B cell (primary cell): Measurements from ENCODE around the gene SLC7A11. TPM values are rescaled to one million over a fixed set of nuclear protein-coding genes. Genes with fewer than 3 reads are reported as not detected.

ENCODE experiments used
- ATAC-seq: fragments of 200-7000 bp; cut with Tn5 transposase; one replicate; pipeline ENCODE4 v1.10.0; 2021; ENCODE audit warnings: low read depth, mild to moderate bottlenecking, moderate number of reproducible peaks, moderate library complexity
- CTCF ChIA-PET: fragments of 350-600 bp; sonication (Branson Sonifier 250); formaldehyde crosslinking; loops from one replicate; lab custom pipeline; 2021; ENCODE audit warnings: antibody characterized with exemption, inconsistent platforms; lab: Charles Lee
- POLR2A ChIA-PET: fragments of 350-600 bp; sonication (Branson Sonifier 250); formaldehyde crosslinking; loops from one replicate; lab custom pipeline; 2021; ENCODE audit warnings: antibody characterized with exemption; lab: Charles Lee
- DNase-seq: peaks from one replicate; pipeline ENCODE4 v3.0.0; 2013
- H2AFZ ChIP-seq: 2 replicates; pipeline ENCODE4 v1.6.1; 2012; ENCODE audit warnings: mild to moderate bottlenecking, low read depth, low read length; ENCODE audit not compliant: insufficient read depth, poor library complexity, severe bottlenecking
- H3K27ac ChIP-seq, 2 donors: 1 replicate in 1 of 2; 2 replicates in 1 of 2; pipeline ENCODE4 v1.5.1; 2012 to 2013; ENCODE audit warnings: low read length in 2 of 2, mild to moderate bottlenecking in 2 of 2, moderate library complexity in 1 of 2
- H3K27me3 ChIP-seq, 4 experiments: fragments of 200-600 bp in 1 of 4; sonication (generic) in 1 of 4; replicated peaks in 1 of 4; 1 replicate in 2 of 4; 2 replicates in 2 of 4; pipeline versions ENCODE4 v1.6.1 to v1.7.0; 2013 to 2016; ENCODE audit warnings: low read length in 3 of 4, mild to moderate bottlenecking in 2 of 4, mixed read lengths in 1 of 4, moderate library complexity in 1 of 4; ENCODE audit not compliant: insufficient read depth in 4 of 4, control insufficient read depth in 3 of 4; ENCODE audit errors: control extremely low read depth in 1 of 4
- H3K36me3 ChIP-seq, 2 experiments: replicated peaks in 1 of 2; 1 replicate in 1 of 2; 2 replicates in 1 of 2; pipeline versions ENCODE4 v1.6.1 to v1.7.1; 2013; ENCODE audit warnings: low read length in 1 of 2; ENCODE audit not compliant: insufficient read depth in 2 of 2, control insufficient read depth in 1 of 2; ENCODE audit errors: control extremely low read depth in 1 of 2, extremely low read depth in 1 of 2
- H3K4me1 ChIP-seq, 2 donors: fragments of 200-600 bp in 1 of 2; sonication (generic) in 1 of 2; 1 replicate in 1 of 2; 2 replicates in 1 of 2; pipeline versions ENCODE4 v1.5.1 to v1.6.1; 2013 to 2017; ENCODE audit warnings: low read length in 2 of 2; ENCODE audit not compliant: control insufficient read depth in 2 of 2, insufficient read depth in 2 of 2
- H3K4me2 ChIP-seq: replicated peaks from 2 replicates; pipeline ENCODE3; 2012; ENCODE audit warnings: mild to moderate bottlenecking, low read depth, low read length; ENCODE audit not compliant: poor library complexity, severe bottlenecking
- H3K4me3 ChIP-seq, 5 experiments: fragments of 200-600 bp in 1 of 5; sonication (generic) in 1 of 5; 1 replicate in 3 of 5; 2 replicates in 2 of 5; pipeline versions ENCODE4 v1.5.1 to v1.7.0; 2011 to 2016; ENCODE audit warnings: low read length in 4 of 5, mild to moderate bottlenecking in 4 of 5, low read depth in 2 of 5, control low read depth in 1 of 5, moderate library complexity in 1 of 5; ENCODE audit not compliant: insufficient read depth in 1 of 5; ENCODE audit errors: control extremely low read depth in 1 of 5, extremely low read depth in 1 of 5
- H3K79me2 ChIP-seq: fragments of 200-600 bp; sonication (generic); one replicate; pipeline ENCODE4 v1.6.0; 2016; ENCODE audit warnings: low read length; ENCODE audit not compliant: control insufficient read depth, insufficient read depth
- H3K9ac ChIP-seq: fragments of 200-600 bp; sonication (generic); 2 replicates; pipeline ENCODE4 v1.6.1; 2017; ENCODE audit warnings: mild to moderate bottlenecking, low read length, moderate library complexity
- H3K9me3 ChIP-seq, 3 donors: one replicate each; pipeline versions ENCODE4 v1.6.1 to v1.7.1; 2013; ENCODE audit warnings: low read length in 2 of 3; ENCODE audit not compliant: control insufficient read depth in 2 of 3, insufficient read depth in 1 of 3; ENCODE audit errors: control extremely low read depth in 1 of 3
- H4K20me1 ChIP-seq: 2 replicates; pipeline ENCODE4 v1.6.0; 2012; ENCODE audit warnings: mild to moderate bottlenecking, low read length; ENCODE audit not compliant: insufficient read depth, control insufficient read depth, poor library complexity, severe bottlenecking
- H3K27ac Mint-ChIP-seq: one replicate; pipeline ENCODE4 v1.8.0; 2021; ENCODE audit warnings: mixed read lengths
- H3K27me3 Mint-ChIP-seq: one replicate; pipeline ENCODE4 v1.8.0; 2021; ENCODE audit warnings: mixed read lengths
- H3K4me1 Mint-ChIP-seq: one replicate; pipeline ENCODE4 v1.8.0; 2021; ENCODE audit warnings: mixed read lengths
- H3K4me3 Mint-ChIP-seq: one replicate; pipeline ENCODE4 v1.8.0; 2021; ENCODE audit warnings: mixed read lengths
- H3K9me3 Mint-ChIP-seq: one replicate; pipeline ENCODE4 v1.8.0; 2022; ENCODE audit warnings: mixed read lengths; ENCODE audit not compliant: insufficient read depth
- CTCF ChIP-seq: fragments of 200-600 bp; IDR thresholded peaks from one replicate; pipeline ENCODE4 v1.8.0; 2022; ENCODE audit warnings: antibody characterized with exemption, mild to moderate bottlenecking
- EZH2 ChIP-seq: IDR thresholded peaks from 2 replicates; pipeline ENCODE4 v1.6.1; 2012; ENCODE audit warnings: borderline replicate concordance, low read depth, mild to moderate bottlenecking, moderate library complexity, low read length; ENCODE audit not compliant: insufficient read depth, poor library complexity, severe bottlenecking
- WGBS: methylation state at CpG from one replicate; pipeline ENCODE4 v1.1.5; 2013; ENCODE audit warnings: missing lambda C conversion rate; ENCODE audit not compliant: insufficient coverage; 5-methylcytosine and 5-hydroxymethylcytosine counted together
- intact Hi-C: fragments of 100-400 bp; cut with micrococcal nuclease; formaldehyde crosslinking; loops from one replicate; pipeline ENCODE4 v1.10.0; 2022
- polyA plus RNA-seq: library from polyadenylated mRNA; depleted of rRNA; stranded (reverse); fragments of >200 nt; gene quantifications from 2 replicates; pipeline ENCODE4 v1.2.3, GENCODE V29; 2012
- total RNA-seq, 2 donors: library from RNA; stranded (reverse); fragments of 120-200 nt in 1 of 2; gene quantifications; 1 replicate in 1 of 2; 2 replicates in 1 of 2; pipeline versions ENCODE4 v1.2.3 to v1.2.4, GENCODE V29; 2013 to 2022

The SLC7A11 gene
- total and polyA plus RNA-seq, 2 donors (not counting 1 experiment from before 2014, with no cell fraction given): 0.01 to 0.22 TPM

GRCh38 chr4:138115053-138115452 is 127.1 kb downstream of the SLC7A11 start:
- CTCF ChIA-PET: interaction anchor here (1.7 to 2.3 kb wide), 2 partner anchors 25 to 79 kb away, joined by 4 to 7 read pairs; no protein-coding TSS in a partner anchor
- intact Hi-C loops: no loop called here
- H3K27me3 Mint-ChIP-seq: no peaks in the 10 kb centered on the region
- no peak overlapping the region for H3K9ac ChIP-seq
- DNase-seq (no peak), ATAC-seq (no peak)
- H3K27me3 ChIP-seq: no peaks in the 10 kb centered on the region
- H3K4me1 Mint-ChIP-seq: peaks cover 32% of the 10 kb centered on the region
- H3K4me3 ChIP-seq: no peak overlapping the region
- peak overlapping the region; percentile 1 for H3K4me3 Mint-ChIP-seq
- no CpG with 5 or more reads among the region's 2 CpGs for WGBS
- peaks cover 24 to 25% of the 10 kb centered on the region in 2 donors for H3K4me1 ChIP-seq
- H3K27ac ChIP-seq: peak overlapping the region in 1 of 2 donors; percentile 22
- H3K27ac Mint-ChIP-seq: peak overlapping the region; percentile 71
- H3K9me3 Mint-ChIP-seq: no peaks in the 10 kb centered on the region
- no peaks in the 10 kb centered on the region for H3K79me2 ChIP-seq
- H2AFZ ChIP-seq: peak overlapping the region; percentile 44
- H4K20me1 ChIP-seq: no peaks in the 10 kb centered on the region
- POLR2A ChIA-PET: no interaction called here
- TF ChIP-seq CTCF (no peak), EZH2 (no peak)
- peak overlapping the region; percentile 44 for H3K4me2 ChIP-seq
- H3K9me3 ChIP-seq: peaks cover 0 to 2% (median 0%) of the 10 kb centered on the region in 3 donors
- H3K36me3 ChIP-seq: no peaks in the 10 kb centered on the region

- no peaks in the 10 kb centered on the region for H3K9me3 Mint-ChIP-seq
- H2AFZ ChIP-seq: no peak overlapping the region
- H3K4me3 ChIP-seq: no peak overlapping the region
- H3K36me3 ChIP-seq: no peaks in the 10 kb centered on the region
- no peaks in the 10 kb centered on the region for H3K27me3 Mint-ChIP-seq
- H3K4me3 Mint-ChIP-seq: peak overlapping the region; percentile 50
- CTCF ChIA-PET: interaction anchor here (1.7 to 2.3 kb wide), 2 partner anchors 24 to 79 kb away, joined by 4 to 7 read pairs; no protein-coding TSS in a partner anchor
- intact Hi-C loops: no loop called here
- H3K9me3 ChIP-seq: peaks cover 0 to 2% (median 0%) of the 10 kb centered on the region in 3 donors
- H3K79me2 ChIP-seq: no peaks in the 10 kb centered on the region
- WGBS: 0% methylated on average over 1 of the region's 1 CpG
- peak overlapping the region; percentile 16 to 44 for H3K27ac ChIP-seq
- ATAC-seq (peak; percentile 94), DNase-seq (peak; percentile 72)
- peaks cover 24 to 25% of the 10 kb centered on the region in 2 donors for H3K4me1 ChIP-seq
- peaks cover 32% of the 10 kb centered on the region for H3K4me1 Mint-ChIP-seq
- POLR2A ChIA-PET: no interaction called here
- H3K9ac ChIP-seq: no peak overlapping the region
- H3K27ac Mint-ChIP-seq: peak overlapping the region; percentile 71
- H3K4me2 ChIP-seq: peak overlapping the region; percentile 44
- H4K20me1 ChIP-seq: no peaks in the 10 kb centered on the region
- H3K27me3 ChIP-seq: no peaks in the 10 kb centered on the region
- TF ChIP-seq EZH2 (no peak), CTCF (no peak)
Measured at GRCh38 chr4:138114434-138114833, 127.7 kb downstream of the SLC7A11 start.
